Tibial nerve (tissue), 3 donors: ENCODE data around the gene RAD51D.

Source experiments
- POLR2A ChIP-seq, 2 donors: fragments of 450-650 bp; IDR thresholded peaks; one replicate each; pipeline ENCODE4 v1.6.1; 2017; ENCODE audit warnings: antibody characterized with exemption in 2 of 2, mild to moderate bottlenecking in 2 of 2, moderate library complexity in 2 of 2
- TF ChIP-seq, protein P1 (sequence below), 5 experiments: fragments of 200-600 bp in 3 of 5; fragments of 450-650 bp in 2 of 5; sonication (generic) in 3 of 5; IDR thresholded peaks; one replicate each; pipeline ENCODE4 v1.5.1; 2016 to 2019; ENCODE audit warnings: antibody characterized with exemption in 5 of 5, mild to moderate bottlenecking in 3 of 5, moderate library complexity in 2 of 5

DNA sequence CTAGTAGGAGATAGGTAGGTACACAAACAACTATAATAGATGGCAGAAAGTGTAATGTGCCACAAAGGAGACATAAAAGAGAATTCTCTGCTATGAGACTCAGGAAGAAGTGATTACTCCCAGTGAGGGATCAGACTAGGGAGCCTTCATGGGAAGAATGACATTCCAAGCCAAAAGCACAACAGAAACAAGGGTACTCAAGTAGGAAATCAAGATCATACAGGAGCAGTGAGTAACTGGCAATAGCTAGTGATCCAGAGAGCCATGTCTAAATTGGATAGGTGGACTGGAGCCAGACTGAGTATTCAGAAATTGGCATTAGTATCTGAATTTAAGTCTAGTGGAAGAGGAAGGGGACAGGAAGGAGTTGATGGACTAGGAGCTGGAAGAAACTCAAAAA, 66.9 kb downstream of the RAD51D start:
- TF ChIP-seq, protein P1, sequence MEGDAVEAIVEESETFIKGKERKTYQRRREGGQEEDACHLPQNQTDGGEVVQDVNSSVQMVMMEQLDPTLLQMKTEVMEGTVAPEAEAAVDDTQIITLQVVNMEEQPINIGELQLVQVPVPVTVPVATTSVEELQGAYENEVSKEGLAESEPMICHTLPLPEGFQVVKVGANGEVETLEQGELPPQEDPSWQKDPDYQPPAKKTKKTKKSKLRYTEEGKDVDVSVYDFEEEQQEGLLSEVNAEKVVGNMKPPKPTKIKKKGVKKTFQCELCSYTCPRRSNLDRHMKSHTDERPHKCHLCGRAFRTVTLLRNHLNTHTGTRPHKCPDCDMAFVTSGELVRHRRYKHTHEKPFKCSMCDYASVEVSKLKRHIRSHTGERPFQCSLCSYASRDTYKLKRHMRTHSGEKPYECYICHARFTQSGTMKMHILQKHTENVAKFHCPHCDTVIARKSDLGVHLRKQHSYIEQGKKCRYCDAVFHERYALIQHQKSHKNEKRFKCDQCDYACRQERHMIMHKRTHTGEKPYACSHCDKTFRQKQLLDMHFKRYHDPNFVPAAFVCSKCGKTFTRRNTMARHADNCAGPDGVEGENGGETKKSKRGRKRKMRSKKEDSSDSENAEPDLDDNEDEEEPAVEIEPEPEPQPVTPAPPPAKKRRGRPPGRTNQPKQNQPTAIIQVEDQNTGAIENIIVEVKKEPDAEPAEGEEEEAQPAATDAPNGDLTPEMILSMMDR (IDR thresholded peaks at IDR 0.05): no peak
- TF ChIP-seq POLR2A (IDR thresholded peaks at IDR 0.05): no peak
